ENCODE measurements around the gene SPATA6. TPM values are rescaled to one million over a fixed set of nuclear protein-coding genes. Genes with fewer than 3 reads are reported as not detected.

The SPATA6 gene
- total and polyA plus RNA-seq, 4 donors: 1.1 to 5.5 (median 2.4) TPM

DNA sequence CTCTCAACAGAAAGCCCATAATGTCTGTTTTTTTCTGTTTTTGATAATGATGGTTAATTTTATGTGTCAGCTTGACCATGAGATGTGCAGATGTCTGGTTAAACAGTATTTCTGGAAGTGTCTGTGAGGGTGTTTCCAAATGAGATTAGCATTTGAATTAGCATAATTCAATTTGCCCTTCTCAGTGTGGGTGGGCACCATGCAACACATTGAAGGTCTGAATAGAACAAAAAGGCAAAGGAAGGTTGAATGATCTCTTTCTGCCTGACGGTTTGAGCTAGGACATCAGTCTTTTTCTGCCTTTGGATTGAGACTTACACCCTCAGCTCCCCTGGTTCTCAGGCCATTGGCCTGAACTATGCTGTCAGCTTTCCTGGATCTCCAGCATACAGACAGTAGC lies 34.9 kb upstream of the SPATA6 start:
- DNase-seq (ENCODE audit: low spot score): no peak
- TF ChIP-seq, protein P1, sequence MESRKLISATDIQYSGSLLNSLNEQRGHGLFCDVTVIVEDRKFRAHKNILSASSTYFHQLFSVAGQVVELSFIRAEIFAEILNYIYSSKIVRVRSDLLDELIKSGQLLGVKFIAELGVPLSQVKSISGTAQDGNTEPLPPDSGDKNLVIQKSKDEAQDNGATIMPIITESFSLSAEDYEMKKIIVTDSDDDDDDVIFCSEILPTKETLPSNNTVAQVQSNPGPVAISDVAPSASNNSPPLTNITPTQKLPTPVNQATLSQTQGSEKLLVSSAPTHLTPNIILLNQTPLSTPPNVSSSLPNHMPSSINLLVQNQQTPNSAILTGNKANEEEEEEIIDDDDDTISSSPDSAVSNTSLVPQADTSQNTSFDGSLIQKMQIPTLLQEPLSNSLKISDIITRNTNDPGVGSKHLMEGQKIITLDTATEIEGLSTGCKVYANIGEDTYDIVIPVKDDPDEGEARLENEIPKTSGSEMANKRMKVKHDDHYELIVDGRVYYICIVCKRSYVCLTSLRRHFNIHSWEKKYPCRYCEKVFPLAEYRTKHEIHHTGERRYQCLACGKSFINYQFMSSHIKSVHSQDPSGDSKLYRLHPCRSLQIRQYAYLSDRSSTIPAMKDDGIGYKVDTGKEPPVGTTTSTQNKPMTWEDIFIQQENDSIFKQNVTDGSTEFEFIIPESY (IDR thresholded peaks at IDR 0.05): no peak
- TF ChIP-seq, protein P2, sequence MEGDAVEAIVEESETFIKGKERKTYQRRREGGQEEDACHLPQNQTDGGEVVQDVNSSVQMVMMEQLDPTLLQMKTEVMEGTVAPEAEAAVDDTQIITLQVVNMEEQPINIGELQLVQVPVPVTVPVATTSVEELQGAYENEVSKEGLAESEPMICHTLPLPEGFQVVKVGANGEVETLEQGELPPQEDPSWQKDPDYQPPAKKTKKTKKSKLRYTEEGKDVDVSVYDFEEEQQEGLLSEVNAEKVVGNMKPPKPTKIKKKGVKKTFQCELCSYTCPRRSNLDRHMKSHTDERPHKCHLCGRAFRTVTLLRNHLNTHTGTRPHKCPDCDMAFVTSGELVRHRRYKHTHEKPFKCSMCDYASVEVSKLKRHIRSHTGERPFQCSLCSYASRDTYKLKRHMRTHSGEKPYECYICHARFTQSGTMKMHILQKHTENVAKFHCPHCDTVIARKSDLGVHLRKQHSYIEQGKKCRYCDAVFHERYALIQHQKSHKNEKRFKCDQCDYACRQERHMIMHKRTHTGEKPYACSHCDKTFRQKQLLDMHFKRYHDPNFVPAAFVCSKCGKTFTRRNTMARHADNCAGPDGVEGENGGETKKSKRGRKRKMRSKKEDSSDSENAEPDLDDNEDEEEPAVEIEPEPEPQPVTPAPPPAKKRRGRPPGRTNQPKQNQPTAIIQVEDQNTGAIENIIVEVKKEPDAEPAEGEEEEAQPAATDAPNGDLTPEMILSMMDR (IDR thresholded peaks at IDR 0.05; ENCODE audit: low read depth, low read length, missing input control): no peak
- TF ChIP-seq JUND (IDR thresholded peaks at IDR 0.05) (no peak), FOXA2 (IDR thresholded peaks at IDR 0.05) (no peak), RAD21 (IDR thresholded peaks at IDR 0.05) (no peak), SP1 (IDR thresholded peaks at IDR 0.05) (no peak), GABPA (IDR thresholded peaks at IDR 0.05 in 1 of 2, conservative IDR thresholded peaks at IDR 0.05 in 1 of 2) (no peak), FOXA1 (IDR thresholded peaks at IDR 0.05) (no peak), YY1 (IDR thresholded peaks at IDR 0.05) (no peak), HNF4A (conservative IDR thresholded peaks at IDR 0.05) (no peak), HNF4G (IDR thresholded peaks at IDR 0.05) (no peak)
- TF ChIP-seq, protein P3, sequence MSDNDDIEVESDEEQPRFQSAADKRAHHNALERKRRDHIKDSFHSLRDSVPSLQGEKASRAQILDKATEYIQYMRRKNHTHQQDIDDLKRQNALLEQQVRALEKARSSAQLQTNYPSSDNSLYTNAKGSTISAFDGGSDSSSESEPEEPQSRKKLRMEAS (IDR thresholded peaks at IDR 0.05): no peak
- TF ChIP-seq, protein P4, sequence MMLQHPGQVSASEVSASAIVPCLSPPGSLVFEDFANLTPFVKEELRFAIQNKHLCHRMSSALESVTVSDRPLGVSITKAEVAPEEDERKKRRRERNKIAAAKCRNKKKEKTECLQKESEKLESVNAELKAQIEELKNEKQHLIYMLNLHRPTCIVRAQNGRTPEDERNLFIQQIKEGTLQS (IDR thresholded peaks at IDR 0.05): no peak
- TF ChIP-seq, protein P5, sequence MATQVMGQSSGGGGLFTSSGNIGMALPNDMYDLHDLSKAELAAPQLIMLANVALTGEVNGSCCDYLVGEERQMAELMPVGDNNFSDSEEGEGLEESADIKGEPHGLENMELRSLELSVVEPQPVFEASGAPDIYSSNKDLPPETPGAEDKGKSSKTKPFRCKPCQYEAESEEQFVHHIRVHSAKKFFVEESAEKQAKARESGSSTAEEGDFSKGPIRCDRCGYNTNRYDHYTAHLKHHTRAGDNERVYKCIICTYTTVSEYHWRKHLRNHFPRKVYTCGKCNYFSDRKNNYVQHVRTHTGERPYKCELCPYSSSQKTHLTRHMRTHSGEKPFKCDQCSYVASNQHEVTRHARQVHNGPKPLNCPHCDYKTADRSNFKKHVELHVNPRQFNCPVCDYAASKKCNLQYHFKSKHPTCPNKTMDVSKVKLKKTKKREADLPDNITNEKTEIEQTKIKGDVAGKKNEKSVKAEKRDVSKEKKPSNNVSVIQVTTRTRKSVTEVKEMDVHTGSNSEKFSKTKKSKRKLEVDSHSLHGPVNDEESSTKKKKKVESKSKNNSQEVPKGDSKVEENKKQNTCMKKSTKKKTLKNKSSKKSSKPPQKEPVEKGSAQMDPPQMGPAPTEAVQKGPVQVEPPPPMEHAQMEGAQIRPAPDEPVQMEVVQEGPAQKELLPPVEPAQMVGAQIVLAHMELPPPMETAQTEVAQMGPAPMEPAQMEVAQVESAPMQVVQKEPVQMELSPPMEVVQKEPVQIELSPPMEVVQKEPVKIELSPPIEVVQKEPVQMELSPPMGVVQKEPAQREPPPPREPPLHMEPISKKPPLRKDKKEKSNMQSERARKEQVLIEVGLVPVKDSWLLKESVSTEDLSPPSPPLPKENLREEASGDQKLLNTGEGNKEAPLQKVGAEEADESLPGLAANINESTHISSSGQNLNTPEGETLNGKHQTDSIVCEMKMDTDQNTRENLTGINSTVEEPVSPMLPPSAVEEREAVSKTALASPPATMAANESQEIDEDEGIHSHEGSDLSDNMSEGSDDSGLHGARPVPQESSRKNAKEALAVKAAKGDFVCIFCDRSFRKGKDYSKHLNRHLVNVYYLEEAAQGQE (IDR thresholded peaks at IDR 0.05): no peak
- H3K36me3 ChIP-seq (ENCODE audit: control insufficient read depth in 4 of 4, insufficient read depth in 3 of 4, low read depth in 1 of 4, low read length in 3 of 4): no peaks in the 10 kb centered on the region
- no peak overlapping the region for H3K9ac ChIP-seq (ENCODE audit: low read depth in 1 of 2, low read length in 2 of 2)
- H3K4me1 ChIP-seq (ENCODE audit: control insufficient read depth in 4 of 4, insufficient read depth in 4 of 4, low read length in 3 of 4): no peaks in the 10 kb centered on the region
- no peak overlapping the region for H3K4me3 ChIP-seq (ENCODE audit: low read depth in 1 of 3, low read length in 3 of 3)
- no peak overlapping the region for H3K27ac ChIP-seq (ENCODE audit: low read depth in 1 of 2, low read length in 2 of 2)
- H3K9me3 ChIP-seq (ENCODE audit: control insufficient read depth in 4 of 4, low read length in 3 of 4): no peaks in the 10 kb centered on the region
- 0% methylated on average over 1 of the region's 1 CpG for WGBS
- no peaks in the 10 kb centered on the region for H3K27me3 ChIP-seq (ENCODE audit: control insufficient read depth in 4 of 4, insufficient read depth in 4 of 4, low read length in 3 of 4)

Measured in liver (tissue), 9 donors.